Measurements from ENCODE around the gene RGS2.

GRCh38 chr1:192805832-192806323 is 3.0 kb upstream of the RGS2 start:
- peak; percentile 66 for TF ChIP-seq CTCF (IDR thresholded peaks at IDR 0.05)
- TF ChIP-seq EZH2 (IDR thresholded peaks at IDR 0.05) = no peak
- TF ChIP-seq EZH2phosphoT487 (IDR thresholded peaks at IDR 0.05) = no peak
